DND-41 (cell line): Measurements from ENCODE around the gene AHSP.

Experiments
- ATAC-seq: fragments of 200-7000 bp; cut with Tn5 transposase; 3 replicates; pipeline ENCODE4 v1.9.1; 2021; ENCODE audit warnings: low read depth; ENCODE audit not compliant: insufficient read depth
- DNase-seq: peaks from one replicate; pipeline ENCODE4 v3.0.0-alpha.2; 2020
- H2AFZ ChIP-seq: 2 replicates; pipeline ENCODE4 v1.6.0; 2012; ENCODE audit warnings: low read depth, low read length
- H3K27ac ChIP-seq: 2 replicates; pipeline ENCODE4 v1.5.1; 2012; ENCODE audit warnings: low read length, inconsistent platforms
- H3K27me3 ChIP-seq: fragments of 200-600 bp; sonication (generic); 2 replicates; pipeline ENCODE4 v1.6.0; 2012; ENCODE audit warnings: low read length, mild to moderate bottlenecking, inconsistent platforms; ENCODE audit not compliant: insufficient read depth, poor library complexity
- H3K36me3 ChIP-seq: 2 replicates; pipeline ENCODE4 v1.5.1; 2012; ENCODE audit warnings: low read length, inconsistent platforms; ENCODE audit not compliant: insufficient read depth
- H3K4me1 ChIP-seq: 2 replicates; pipeline ENCODE4 v1.5.1; 2012; ENCODE audit warnings: mild to moderate bottlenecking, low read length; ENCODE audit not compliant: insufficient read depth
- H3K4me2 ChIP-seq: 2 replicates; pipeline ENCODE4 v1.6.0; 2012; ENCODE audit warnings: mild to moderate bottlenecking, moderate library complexity, low read length, inconsistent platforms; ENCODE audit not compliant: insufficient read depth
- H3K4me3 ChIP-seq, 2 experiments: fragments of 200-600 bp in 1 of 2; shearing (Covaris generic) in 1 of 2; 2 replicates each; pipeline ENCODE4 v1.5.1; 2012 to 2016; ENCODE audit warnings: inconsistent platforms in 2 of 2, low read length in 2 of 2, mild to moderate bottlenecking in 2 of 2, low read depth in 1 of 2, moderate library complexity in 1 of 2
- H3K79me2 ChIP-seq: 2 replicates; pipeline ENCODE4 v1.6.0; 2012; ENCODE audit warnings: low read length, inconsistent platforms; ENCODE audit not compliant: insufficient read depth
- H3K9ac ChIP-seq: 2 replicates; pipeline ENCODE4 v1.6.0; 2012; ENCODE audit warnings: low read depth, mild to moderate bottlenecking, inconsistent platforms, low read length, moderate library complexity
- H3K9me3 ChIP-seq: 2 replicates; pipeline ENCODE4 v1.5.1; 2012; ENCODE audit warnings: low read length, moderate library complexity, mild to moderate bottlenecking, inconsistent platforms; ENCODE audit not compliant: insufficient read depth, severe bottlenecking
- H4K20me1 ChIP-seq: 2 replicates; pipeline ENCODE4 v1.6.0; 2012; ENCODE audit warnings: low read length; ENCODE audit not compliant: insufficient read depth
- CTCF ChIP-seq: IDR thresholded peaks from 2 replicates; pipeline ENCODE4 v1.5.1; 2012; ENCODE audit warnings: borderline replicate concordance, low read length, moderate library complexity, mild to moderate bottlenecking; ENCODE audit not compliant: poor library complexity, severe bottlenecking; ENCODE audit errors: extremely low read depth
- EZH2 ChIP-seq: IDR thresholded peaks from 3 replicates; pipeline ENCODE4 v1.6.1; 2012; ENCODE audit warnings: borderline replicate concordance, low read depth, mild to moderate bottlenecking, moderate library complexity, low read length, inconsistent platforms; ENCODE audit not compliant: severe bottlenecking

AHSP gene

GRCh38 chr16:31496670-31497069 lies 31.0 kb upstream of the AHSP start:
- H3K27ac ChIP-seq: no peak overlapping the region
- no peak overlapping the region for H3K4me2 ChIP-seq
- TF ChIP-seq CTCF: no peak
- H3K9me3 ChIP-seq: no peaks in the 10 kb centered on the region
- DNase-seq: no peak
- H4K20me1 ChIP-seq: no peaks in the 10 kb centered on the region
- no peaks in the 10 kb centered on the region for H3K27me3 ChIP-seq
- ATAC-seq: no peak
- no peak overlapping the region for H3K4me3 ChIP-seq
- H3K36me3 ChIP-seq: peaks cover 72% of the 10 kb centered on the region
- no peak overlapping the region for H2AFZ ChIP-seq
- no peaks in the 10 kb centered on the region for H3K4me1 ChIP-seq
- H3K79me2 ChIP-seq: no peaks in the 10 kb centered on the region
- no peak overlapping the region for H3K9ac ChIP-seq

GRCh38 chr16:31498493-31498892 lies 29.2 kb upstream of the AHSP start:
- Histone ChIP-seq H3K9ac (no peak overlapping the region), H2AFZ (no peak overlapping the region), H4K20me1 (no peaks in the 10 kb centered on the region), H3K4me3 (no peak overlapping the region), H3K27ac (no peak overlapping the region), H3K79me2 (no peaks in the 10 kb centered on the region), H3K9me3 (no peaks in the 10 kb centered on the region), H3K4me2 (no peak overlapping the region), H3K36me3 (peaks cover 54% of the 10 kb centered on the region), H3K4me1 (no peaks in the 10 kb centered on the region), H3K27me3 (no peaks in the 10 kb centered on the region)
- DNase-seq: no peak
- TF ChIP-seq CTCF (no peak), EZH2 (no peak)
- ATAC-seq: no peak

GRCh38 chr16:31499928-31500327 lies 27.8 kb upstream of the AHSP start:
- Histone ChIP-seq H3K27ac (no peak overlapping the region), H3K79me2 (no peaks in the 10 kb centered on the region), H4K20me1 (no peaks in the 10 kb centered on the region), H3K4me1 (no peaks in the 10 kb centered on the region), H3K27me3 (no peaks in the 10 kb centered on the region), H3K9me3 (no peaks in the 10 kb centered on the region), H3K4me2 (no peak overlapping the region), H3K4me3 (no peak overlapping the region), H2AFZ (no peak overlapping the region), H3K36me3 (peaks cover 52% of the 10 kb centered on the region), H3K9ac (no peak overlapping the region)
- no peak for ATAC-seq
- TF ChIP-seq CTCF: no peak
- no peak for TF ChIP-seq EZH2
- no peak for DNase-seq
